ENCODE data around the gene ZNF385C.

- TF ChIP-seq POLR2A (IDR thresholded peaks at IDR 0.05), result no peak
- TF ChIP-seq, protein P1, sequence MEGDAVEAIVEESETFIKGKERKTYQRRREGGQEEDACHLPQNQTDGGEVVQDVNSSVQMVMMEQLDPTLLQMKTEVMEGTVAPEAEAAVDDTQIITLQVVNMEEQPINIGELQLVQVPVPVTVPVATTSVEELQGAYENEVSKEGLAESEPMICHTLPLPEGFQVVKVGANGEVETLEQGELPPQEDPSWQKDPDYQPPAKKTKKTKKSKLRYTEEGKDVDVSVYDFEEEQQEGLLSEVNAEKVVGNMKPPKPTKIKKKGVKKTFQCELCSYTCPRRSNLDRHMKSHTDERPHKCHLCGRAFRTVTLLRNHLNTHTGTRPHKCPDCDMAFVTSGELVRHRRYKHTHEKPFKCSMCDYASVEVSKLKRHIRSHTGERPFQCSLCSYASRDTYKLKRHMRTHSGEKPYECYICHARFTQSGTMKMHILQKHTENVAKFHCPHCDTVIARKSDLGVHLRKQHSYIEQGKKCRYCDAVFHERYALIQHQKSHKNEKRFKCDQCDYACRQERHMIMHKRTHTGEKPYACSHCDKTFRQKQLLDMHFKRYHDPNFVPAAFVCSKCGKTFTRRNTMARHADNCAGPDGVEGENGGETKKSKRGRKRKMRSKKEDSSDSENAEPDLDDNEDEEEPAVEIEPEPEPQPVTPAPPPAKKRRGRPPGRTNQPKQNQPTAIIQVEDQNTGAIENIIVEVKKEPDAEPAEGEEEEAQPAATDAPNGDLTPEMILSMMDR (IDR thresholded peaks at IDR 0.05), result no peak
Measured at GRCh38 chr17:42061646-42062487, 36.4 kb downstream of the ZNF385C start.
